SK-N-MC (cell line): Measurements from ENCODE around the gene TNFRSF14.

ENCODE experiments used
- EZH2 ChIP-seq: fragments of 200-600 bp; sonication (generic); IDR thresholded peaks from one replicate; pipeline ENCODE4 v1.6.1; 2017; ENCODE audit warnings: antibody characterized with exemption
- FOXP2 ChIP-seq: optimal IDR thresholded peaks from 2 replicates; pipeline ENCODE3; 2011; ENCODE audit warnings: mild to moderate bottlenecking, moderate library complexity; ENCODE audit not compliant: insufficient read depth; ENCODE audit errors: extremely low read length, control extremely low read depth
- POLR2AphosphoS5 ChIP-seq: IDR thresholded peaks from 2 replicates; pipeline ENCODE4 v1.6.1; 2012; ENCODE audit warnings: mild to moderate bottlenecking, low read depth, low read length, borderline replicate concordance

GRCh38 chr1:2588661-2589430 is 32.7 kb downstream of the TNFRSF14 start:
- no peak for TF ChIP-seq EZH2
- TF ChIP-seq POLR2AphosphoS5 = no peak
- TF ChIP-seq FOXP2 = no peak
